SK-N-MC (cell line): ENCODE measurements around the gene AATK.

Experiments
- EZH2 ChIP-seq: fragments of 200-600 bp; sonication (generic); IDR thresholded peaks from one replicate; pipeline ENCODE4 v1.6.1; 2017; ENCODE audit warnings: antibody characterized with exemption
- POLR2AphosphoS5 ChIP-seq: IDR thresholded peaks from 2 replicates; pipeline ENCODE4 v1.6.1; 2012; ENCODE audit warnings: mild to moderate bottlenecking, low read depth, low read length, borderline replicate concordance

GRCh38 chr17:81071761-81072741 lies 94.0 kb downstream of the AATK start:
- TF ChIP-seq POLR2AphosphoS5: no peak
- no peak for TF ChIP-seq EZH2
